ENCODE data around the gene FGG.
A peak's percentile ranks its signal among the peaks of the same experiment; 100 is the strongest.

The FGG gene

DNA sequence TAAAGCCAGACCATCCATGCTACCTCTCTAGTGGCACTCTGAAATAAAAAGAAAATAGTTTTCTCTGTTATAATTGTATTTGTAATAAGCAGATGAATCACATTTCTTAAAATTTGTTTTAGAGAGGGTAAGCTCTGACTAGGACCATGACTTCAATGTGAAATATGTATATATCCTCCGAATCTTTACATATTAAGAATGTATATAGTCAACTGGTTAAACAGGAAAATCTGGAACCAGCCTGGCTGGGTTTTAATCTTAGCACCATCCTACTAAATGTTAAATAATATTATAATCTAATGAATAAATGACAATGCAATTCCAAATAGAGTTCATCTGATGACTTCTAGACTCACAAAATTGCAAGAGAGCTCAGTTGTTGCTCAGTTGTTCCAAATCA, 48.1 kb downstream of the FGG start:
- TF ChIP-seq, protein P1, sequence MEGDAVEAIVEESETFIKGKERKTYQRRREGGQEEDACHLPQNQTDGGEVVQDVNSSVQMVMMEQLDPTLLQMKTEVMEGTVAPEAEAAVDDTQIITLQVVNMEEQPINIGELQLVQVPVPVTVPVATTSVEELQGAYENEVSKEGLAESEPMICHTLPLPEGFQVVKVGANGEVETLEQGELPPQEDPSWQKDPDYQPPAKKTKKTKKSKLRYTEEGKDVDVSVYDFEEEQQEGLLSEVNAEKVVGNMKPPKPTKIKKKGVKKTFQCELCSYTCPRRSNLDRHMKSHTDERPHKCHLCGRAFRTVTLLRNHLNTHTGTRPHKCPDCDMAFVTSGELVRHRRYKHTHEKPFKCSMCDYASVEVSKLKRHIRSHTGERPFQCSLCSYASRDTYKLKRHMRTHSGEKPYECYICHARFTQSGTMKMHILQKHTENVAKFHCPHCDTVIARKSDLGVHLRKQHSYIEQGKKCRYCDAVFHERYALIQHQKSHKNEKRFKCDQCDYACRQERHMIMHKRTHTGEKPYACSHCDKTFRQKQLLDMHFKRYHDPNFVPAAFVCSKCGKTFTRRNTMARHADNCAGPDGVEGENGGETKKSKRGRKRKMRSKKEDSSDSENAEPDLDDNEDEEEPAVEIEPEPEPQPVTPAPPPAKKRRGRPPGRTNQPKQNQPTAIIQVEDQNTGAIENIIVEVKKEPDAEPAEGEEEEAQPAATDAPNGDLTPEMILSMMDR (IDR thresholded peaks at IDR 0.05; ENCODE audit: borderline replicate concordance, insufficient read depth, low read depth, low read length), result no peak
- no peak overlapping the region for H3K4me3 ChIP-seq (ENCODE audit: low read depth, low read length)

DNA sequence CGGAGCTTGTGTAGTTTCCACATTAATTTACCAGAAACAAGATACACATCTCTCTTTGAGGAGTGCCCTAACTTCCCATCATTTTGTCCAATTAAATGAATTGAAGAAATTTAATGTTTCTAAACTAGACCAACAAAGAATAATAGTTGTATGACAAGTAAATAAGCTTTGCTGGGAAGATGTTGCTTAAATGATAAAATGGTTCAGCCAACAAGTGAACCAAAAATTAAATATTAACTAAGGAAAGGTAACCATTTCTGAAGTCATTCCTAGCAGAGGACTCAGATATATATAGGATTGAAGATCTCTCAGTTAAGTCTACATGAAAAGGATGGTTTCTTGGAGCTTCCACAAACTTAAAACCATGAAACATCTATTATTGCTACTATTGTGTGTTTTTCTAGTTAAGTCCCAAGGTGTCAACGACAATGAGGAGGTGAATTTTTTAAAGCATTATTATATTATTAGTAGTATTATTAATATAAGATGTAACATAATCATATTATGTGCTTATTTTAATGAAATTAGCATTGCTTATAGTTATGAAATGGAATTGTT, 49.7 kb downstream of the FGG start, which contains the start of gene FGB:
TSS of gene FGB (plus strand) at position 315 of the 558 bp plus-strand sequence. CDS start at position 323, 8 bp downstream.
- TF ChIP-seq, protein P1 (IDR thresholded peaks at IDR 0.05; ENCODE audit: borderline replicate concordance, insufficient read depth, low read depth, low read length), result no peak

DNA sequence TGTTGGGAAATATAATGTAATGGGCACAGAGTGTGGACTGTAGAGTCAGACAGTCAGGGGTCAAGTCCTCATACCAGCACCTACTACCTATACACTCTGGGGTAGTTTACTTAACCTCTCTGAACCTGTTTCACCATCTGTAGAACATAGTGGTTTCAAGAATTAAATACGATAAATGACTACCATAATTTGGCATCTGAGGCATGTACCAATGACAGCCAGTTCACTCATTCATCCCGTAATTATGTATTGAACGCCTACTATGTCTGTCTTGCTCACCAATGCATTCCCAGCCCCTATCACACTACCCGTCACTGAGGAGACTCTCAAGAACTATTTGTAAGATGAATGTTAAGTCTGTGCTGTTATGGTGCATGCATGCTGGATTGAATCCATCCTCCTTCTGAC, 51.6 kb downstream of the FGG start:
- H3K4me3 ChIP-seq (ENCODE audit: low read depth, low read length), result no peak overlapping the region
- TF ChIP-seq, protein P1 (IDR thresholded peaks at IDR 0.05; ENCODE audit: borderline replicate concordance, insufficient read depth, low read depth, low read length), result no peak

More for the DNA sequence above, 49.7 kb downstream of the FGG start, which contains the start of gene FGB:
- no peak within 1 kb of the TSS for H3K4me3 ChIP-seq (ENCODE audit: low read depth, low read length)

DNA sequence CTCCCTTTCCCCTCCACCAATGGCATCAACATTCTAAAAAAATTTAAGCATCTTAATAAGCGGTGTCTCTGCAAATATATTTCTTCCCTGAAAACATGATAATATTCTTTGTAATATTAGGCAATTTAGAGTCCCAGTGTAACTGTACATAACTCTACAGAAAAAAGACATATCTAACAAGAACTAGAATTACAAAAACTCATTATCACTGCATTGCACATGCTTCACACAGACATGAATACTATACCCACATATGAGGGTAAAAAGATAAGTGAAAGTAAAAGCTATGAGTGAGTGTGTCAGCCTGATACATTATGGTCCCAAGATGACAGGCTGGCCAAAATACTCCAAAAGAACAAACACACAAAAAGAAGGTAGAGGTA, 52.0 kb downstream of the FGG start:
- TF ChIP-seq, protein P1 (IDR thresholded peaks at IDR 0.05; ENCODE audit: borderline replicate concordance, insufficient read depth, low read depth, low read length), result no peak
- H3K4me3 ChIP-seq (ENCODE audit: low read depth, low read length), result no peak overlapping the region

DNA sequence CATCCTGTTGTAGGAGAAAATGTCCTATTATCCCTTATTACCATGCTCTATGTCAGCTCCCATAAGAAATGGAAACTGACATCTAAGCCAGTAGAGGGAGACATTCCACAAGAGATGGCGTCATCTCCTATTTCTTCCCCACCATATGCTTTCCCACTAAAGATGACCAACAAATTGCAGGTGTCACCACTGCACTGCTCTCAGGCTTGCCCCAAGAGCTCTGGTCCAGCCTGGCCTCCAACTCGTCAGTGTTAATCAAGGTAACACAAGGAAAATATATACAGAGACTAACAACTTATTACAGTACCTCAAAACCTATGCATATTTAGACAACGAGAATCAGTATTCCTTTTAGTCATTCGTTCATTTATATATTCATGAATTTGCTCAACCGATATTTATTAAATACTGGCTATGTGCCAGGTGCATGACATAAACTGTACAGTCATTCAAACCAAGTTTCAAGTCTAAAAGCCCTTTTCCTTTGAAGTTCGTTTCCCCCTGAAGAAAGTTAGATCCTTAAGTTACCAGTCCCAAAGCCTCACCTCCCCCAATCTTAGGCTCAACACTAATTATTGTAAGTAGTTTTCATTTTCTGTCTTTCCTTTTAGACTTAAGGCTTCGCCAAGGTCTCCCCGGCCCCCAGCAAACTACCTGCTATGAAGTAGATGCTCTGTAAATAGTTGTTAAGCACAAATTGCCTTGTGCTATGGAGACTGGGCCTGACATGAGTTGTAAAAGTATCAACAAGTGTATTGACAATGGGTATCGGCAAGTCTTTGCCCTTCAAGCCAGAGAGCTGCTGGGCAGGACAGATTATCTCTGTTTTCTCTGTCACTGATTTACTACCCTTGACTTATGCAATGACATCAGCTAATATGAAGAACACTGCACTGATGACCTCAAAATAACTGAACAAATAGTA, 52.7 kb downstream of the FGG start:
- TF ChIP-seq, protein P1 (IDR thresholded peaks at IDR 0.05; ENCODE audit: borderline replicate concordance, insufficient read depth, low read depth, low read length), result peak; percentile 42; the same call in 1 of the 2 replicates
- no peak overlapping the region for H3K4me3 ChIP-seq (ENCODE audit: low read depth, low read length)

DNA sequence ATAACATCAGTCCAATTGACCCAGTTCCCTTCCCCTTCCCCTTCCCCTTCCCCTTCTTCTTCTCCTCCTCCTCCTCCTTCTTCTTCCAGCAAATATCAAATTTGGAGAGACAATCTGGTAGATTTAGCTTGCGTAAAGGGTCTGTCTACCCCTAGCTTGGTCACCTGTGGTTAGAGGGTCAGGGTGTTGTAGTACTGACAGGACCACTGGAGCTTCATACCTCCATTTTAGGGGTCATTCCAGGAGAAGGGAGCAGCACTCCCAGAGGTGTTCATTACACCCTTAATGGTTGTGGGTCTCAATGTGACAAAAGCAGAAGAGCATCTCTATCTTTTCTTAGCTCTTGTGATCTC, 53.3 kb downstream of the FGG start:
- no peak overlapping the region for H3K4me3 ChIP-seq (ENCODE audit: low read depth, low read length)
- TF ChIP-seq, protein P1 (IDR thresholded peaks at IDR 0.05; ENCODE audit: borderline replicate concordance, insufficient read depth, low read depth, low read length), result no peak

Data from GM12875 (cell line).